ENCODE data around the gene RBM11. TPM values are rescaled to one million over a fixed set of nuclear protein-coding genes. Genes with fewer than 3 reads are reported as not detected.
A peak's percentile ranks its signal among the peaks of the same experiment; 100 is the strongest.

RBM11 gene
- total and polyA plus RNA-seq, 4 donors = 0.08 to 0.19 (median 0.13) TPM; not detected in 1

GRCh38 chr21:14243874-14244273 lies 27.9 kb downstream of the RBM11 start:
- H3K27me3 ChIP-seq (ENCODE audit: control insufficient read depth in 4 of 4, insufficient read depth in 4 of 4, low read length in 3 of 4) = peaks cover 0 to 7% (median 0%) of the 10 kb centered on the region in 4 donors
- no peaks in the 10 kb centered on the region for H3K36me3 ChIP-seq (ENCODE audit: control insufficient read depth in 4 of 4, insufficient read depth in 3 of 4, low read depth in 1 of 4, low read length in 3 of 4)
- no peak overlapping the region for H3K27ac ChIP-seq (ENCODE audit: low read depth in 1 of 2, low read length in 2 of 2)
- H3K4me1 ChIP-seq (ENCODE audit: control insufficient read depth in 4 of 4, insufficient read depth in 4 of 4, low read length in 3 of 4) = no peaks in the 10 kb centered on the region
- H3K9me3 ChIP-seq (ENCODE audit: control insufficient read depth in 4 of 4, low read length in 3 of 4) = no peaks in the 10 kb centered on the region
- no peak overlapping the region for H3K9ac ChIP-seq (ENCODE audit: low read depth in 1 of 2, low read length in 2 of 2)
- TF ChIP-seq TAF1 (conservative IDR thresholded peaks at IDR 0.05) (no peak), HNF4G (IDR thresholded peaks at IDR 0.05) (no peak), HNF4A (conservative IDR thresholded peaks at IDR 0.05) (peak; percentile 6 to 9)
- H3K4me3 ChIP-seq (ENCODE audit: low read depth in 1 of 3, low read length in 3 of 3) = no peak overlapping the region
- DNase-seq (ENCODE audit: low spot score) = no peak
- WGBS = 42% methylated on average over 2 of the region's 2 CpGs

GRCh38 chr21:14244911-14245310 lies 29.0 kb downstream of the RBM11 start:
- no peaks in the 10 kb centered on the region for H3K36me3 ChIP-seq (ENCODE audit: control insufficient read depth in 4 of 4, insufficient read depth in 3 of 4, low read depth in 1 of 4, low read length in 3 of 4)
- no peaks in the 10 kb centered on the region for H3K9me3 ChIP-seq (ENCODE audit: control insufficient read depth in 4 of 4, low read length in 3 of 4)
- no peak overlapping the region for H3K4me3 ChIP-seq (ENCODE audit: low read depth in 1 of 3, low read length in 3 of 3)
- no peak for DNase-seq (ENCODE audit: low spot score)
- H3K4me1 ChIP-seq (ENCODE audit: control insufficient read depth in 4 of 4, insufficient read depth in 4 of 4, low read length in 3 of 4) = no peaks in the 10 kb centered on the region
- H3K27me3 ChIP-seq (ENCODE audit: control insufficient read depth in 4 of 4, insufficient read depth in 4 of 4, low read length in 3 of 4) = peaks cover 0 to 7% (median 0%) of the 10 kb centered on the region in 4 donors
- TF ChIP-seq HNF4G (IDR thresholded peaks at IDR 0.05) (no peak), RXRA (IDR thresholded peaks at IDR 0.05) (no peak), SP1 (IDR thresholded peaks at IDR 0.05) (no peak), EGR1 (IDR thresholded peaks at IDR 0.05; ENCODE audit: low read depth in 2 of 2) (no peak), ATF3 (IDR thresholded peaks at IDR 0.05) (no peak), MAX (IDR thresholded peaks at IDR 0.05) (no peak), FOXA2 (IDR thresholded peaks at IDR 0.05) (no peak), JUND (IDR thresholded peaks at IDR 0.05) (no peak), CTCF (IDR thresholded peaks at IDR 0.05; ENCODE audit: low read depth, low read length, missing input control) (no peak), TAF1 (conservative IDR thresholded peaks at IDR 0.05) (no peak), YY1 (IDR thresholded peaks at IDR 0.05) (no peak), NR2F2 (IDR thresholded peaks at IDR 0.05) (no peak), GABPA (IDR thresholded peaks at IDR 0.05 in 1 of 2, conservative IDR thresholded peaks at IDR 0.05 in 1 of 2) (no peak), HNF4A (conservative IDR thresholded peaks at IDR 0.05) (no peak), ZBTB33 (IDR thresholded peaks at IDR 0.05) (no peak), FOXA1 (IDR thresholded peaks at IDR 0.05) (no peak), REST (IDR thresholded peaks at IDR 0.05) (no peak), RAD21 (IDR thresholded peaks at IDR 0.05) (no peak)
- H3K27ac ChIP-seq (ENCODE audit: low read depth in 1 of 2, low read length in 2 of 2) = no peak overlapping the region
- H3K9ac ChIP-seq (ENCODE audit: low read depth in 1 of 2, low read length in 2 of 2) = no peak overlapping the region

Data from liver (tissue), 9 donors.